Left forelimb (tissue), 1 donor: ENCODE measurements around the gene KLHL26.
A peak's percentile ranks its signal among the peaks of the same experiment; 100 is the strongest.
"Not testable (repeated sequence)": the region's sequence is repeated elsewhere in the genome, so short reads cannot be mapped to it uniquely, and the experiment has no call there.

Experiments used
- DNase-seq: peaks from one replicate; pipeline ENCODE4 v3.0.0-alpha.2; 2018; ENCODE audit warnings: low spot score

KLHL26 gene

GRCh38 chr19:18666784-18667183 lies 30.0 kb downstream of the KLHL26 start:
- DNase-seq = no peak

GRCh38 chr19:18667531-18668251 lies 30.9 kb downstream of the KLHL26 start:
- no peak for DNase-seq

GRCh38 chr19:18668252-18668631 lies 31.4 kb downstream of the KLHL26 start:
- no peak for DNase-seq

- no peak for DNase-seq
These were observed 32.1 kb downstream of the KLHL26 start for GRCh38 chr19:18668744-18669523.

- DNase-seq = no peak
These were observed 32.6 kb downstream of the KLHL26 start for GRCh38 chr19:18669524-18669817.

GRCh38 chr19:18669883-18670282 lies 33.1 kb downstream of the KLHL26 start:
- no peak for DNase-seq

GRCh38 chr19:18670312-18670711 lies 33.5 kb downstream of the KLHL26 start:
- no peak for DNase-seq

- no peak for DNase-seq
These were observed 34.6 kb downstream of the KLHL26 start for GRCh38 chr19:18671303-18672043.

- no peak for DNase-seq
These were observed 35.2 kb downstream of the KLHL26 start for GRCh38 chr19:18672044-18672451.

GRCh38 chr19:18672606-18673337 lies 35.9 kb downstream of the KLHL26 start:
- no peak for DNase-seq

GRCh38 chr19:18674616-18675015 lies 37.8 kb downstream of the KLHL26 start:
- no peak for DNase-seq

GRCh38 chr19:18675779-18676178 lies 39.0 kb downstream of the KLHL26 start:
- no peak for DNase-seq

GRCh38 chr19:18676692-18677091 lies 39.9 kb downstream of the KLHL26 start:
- no peak for DNase-seq

GRCh38 chr19:18677156-18677555 lies 40.3 kb downstream of the KLHL26 start:
- no peak for DNase-seq

GRCh38 chr19:18680148-18680547 lies 43.3 kb downstream of the KLHL26 start:
- DNase-seq = not testable (repeated sequence)

GRCh38 chr19:18682807-18683108 lies 45.9 kb downstream of the KLHL26 start:
- no peak for DNase-seq

- peak; percentile 96 for DNase-seq
These were observed 46.5 kb downstream of the KLHL26 start, which contains the start of gene CRTC1 for GRCh38 chr19:18683109-18683957. Gene CRTC1, plus strand, starts transcription at chr19:18683680. Its CDS starts 23 bp downstream, at chr19:18683703.

GRCh38 chr19:18683958-18684641 lies 47.3 kb downstream of the KLHL26 start:
- no peak for DNase-seq

- no peak for DNase-seq
These were observed 47.8 kb downstream of the KLHL26 start for GRCh38 chr19:18684642-18684993.

GRCh38 chr19:18685597-18686190 lies 48.9 kb downstream of the KLHL26 start:
- DNase-seq = no peak
